Peyer's patch (tissue), 4 donors: Measurements from ENCODE around the gene CRYBG3.

Experiments
- CTCF ChIP-seq, 6 experiments: fragments of 450-650 bp in 4 of 6; fragments of 200-600 bp in 2 of 6; sonication (generic) in 1 of 6; IDR thresholded peaks; one replicate each; pipeline ENCODE4 v1.5.1; 2017 to 2019; ENCODE audit warnings: antibody characterized with exemption in 6 of 6, mild to moderate bottlenecking in 3 of 6, moderate library complexity in 1 of 6
- POLR2A ChIP-seq, 2 donors: fragments of 450-650 bp; IDR thresholded peaks; one replicate each; pipeline ENCODE4 v1.5.1; 2017; ENCODE audit warnings: antibody characterized with exemption in 2 of 2, mild to moderate bottlenecking in 2 of 2, moderate library complexity in 2 of 2

- TF ChIP-seq CTCF (IDR thresholded peaks at IDR 0.05) (no peak), POLR2A (IDR thresholded peaks at IDR 0.05) (no peak)
Observed at GRCh38 chr3:97892852-97893251, 71.0 kb downstream of the CRYBG3 start.
